HG03139 (cell line): ENCODE data around the gene KLC4.
"Not testable (repeated sequence)": the region's sequence is repeated elsewhere in the genome, so short reads cannot be mapped to it uniquely, and the experiment has no call there.

ENCODE experiments used
- ATAC-seq: cut with Tn5 transposase; IDR thresholded peaks from one replicate; pipeline ENCODE4 v1.9.1; 2021; ENCODE audit not compliant: unreplicated experiment

KLC4 gene

DNA sequence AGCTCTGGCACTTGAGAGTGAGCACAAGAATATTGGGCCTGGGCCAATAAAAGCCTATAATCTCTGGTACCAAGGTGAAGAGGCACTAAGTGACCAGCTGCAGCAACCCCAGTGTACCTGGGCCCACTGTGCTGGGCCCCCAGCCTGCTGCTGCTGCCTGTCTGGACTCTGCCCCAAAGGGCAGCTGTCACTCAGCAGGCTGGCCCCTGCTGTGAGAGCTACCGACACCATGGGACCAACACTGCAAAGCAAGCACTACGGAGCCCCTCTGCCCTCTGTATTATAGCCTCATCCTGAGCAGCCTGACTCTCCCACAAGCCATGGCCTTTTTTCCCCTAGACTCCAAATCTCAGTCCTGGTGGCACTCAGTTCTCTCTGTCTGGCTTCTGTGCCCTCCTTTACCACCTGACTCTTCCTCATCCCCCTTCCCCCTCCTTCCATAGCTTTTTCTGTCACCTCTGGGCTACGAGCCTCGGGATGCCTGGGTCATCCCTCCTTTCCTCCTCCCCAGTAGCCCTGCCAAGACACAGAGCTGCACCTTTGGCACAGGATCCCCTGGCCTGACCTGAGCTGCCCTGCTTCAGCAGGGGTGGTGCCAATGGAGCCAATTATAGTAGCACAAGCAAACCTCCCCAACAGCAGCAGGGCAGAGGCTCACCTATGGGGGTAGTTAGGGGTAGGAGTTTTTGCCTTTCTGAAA is 23.8 kb upstream of the KLC4 start:
- no peak for ATAC-seq

DNA sequence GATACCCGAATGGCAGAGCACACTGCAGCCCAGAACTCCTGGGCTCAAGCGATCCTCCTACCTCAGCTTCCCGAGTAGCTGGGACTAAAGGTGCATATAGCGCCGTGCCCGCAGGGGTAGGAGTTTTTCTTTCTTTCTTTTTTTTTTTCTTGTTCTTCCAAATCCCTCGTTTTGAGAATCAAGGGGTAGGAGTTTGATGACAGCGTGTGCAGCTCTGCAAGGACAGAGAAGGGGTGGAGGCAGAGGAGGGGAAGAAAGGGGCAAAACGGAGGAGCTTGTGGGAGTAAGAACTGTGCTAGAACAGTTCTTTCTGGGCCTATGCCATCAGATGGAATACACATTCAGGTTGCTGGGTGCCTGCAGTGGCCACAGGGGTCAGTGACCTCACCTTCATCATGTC is 22.7 kb upstream of the KLC4 start:
- ATAC-seq = no peak

DNA sequence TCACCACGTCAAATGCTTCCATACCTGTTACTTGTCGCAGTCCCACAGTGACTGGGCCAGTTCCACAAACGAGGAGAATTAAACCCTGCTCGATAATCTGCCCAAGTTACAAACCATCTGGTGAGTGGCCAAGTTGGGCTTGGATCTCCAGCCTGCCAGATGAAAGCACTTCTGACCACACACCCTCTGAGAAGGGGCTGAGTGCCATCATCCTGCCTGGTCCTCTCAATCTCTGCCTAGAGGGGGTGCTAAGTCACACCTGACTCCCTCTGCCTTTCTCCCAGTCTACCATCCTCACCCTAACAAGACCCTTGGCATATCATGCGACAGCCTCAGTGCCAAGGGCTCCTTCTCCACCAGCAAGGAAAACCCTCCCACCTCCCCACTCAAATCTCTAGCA is 22.2 kb upstream of the KLC4 start:
- no peak for ATAC-seq

GRCh38 chr6:43037706-43038105 is 21.7 kb upstream of the KLC4 start:
- ATAC-seq = no peak

DNA sequence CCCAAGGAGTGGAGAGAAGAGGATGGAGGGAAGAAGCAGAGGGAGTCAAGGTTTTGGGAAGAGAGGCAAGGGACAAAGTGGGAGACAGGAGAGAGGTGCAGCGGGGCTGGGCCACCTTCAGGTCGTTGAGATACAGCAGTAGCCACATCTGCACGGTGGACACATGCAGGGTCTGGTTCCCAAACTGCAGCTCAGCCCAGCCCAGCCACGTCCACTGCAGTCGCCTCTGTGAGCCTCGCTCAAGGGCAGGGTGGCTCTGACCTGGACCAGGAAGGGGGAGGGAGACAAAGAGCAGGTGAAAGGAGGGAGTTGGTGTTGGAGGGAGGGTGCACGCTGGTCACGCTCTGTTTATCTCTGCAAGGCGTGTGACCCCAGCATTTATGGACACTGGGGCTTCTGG is 20.7 kb upstream of the KLC4 start:
- ATAC-seq = no peak

GRCh38 chr6:43040542-43041257 is 18.7 kb upstream of the KLC4 start:
- no peak for ATAC-seq

DNA sequence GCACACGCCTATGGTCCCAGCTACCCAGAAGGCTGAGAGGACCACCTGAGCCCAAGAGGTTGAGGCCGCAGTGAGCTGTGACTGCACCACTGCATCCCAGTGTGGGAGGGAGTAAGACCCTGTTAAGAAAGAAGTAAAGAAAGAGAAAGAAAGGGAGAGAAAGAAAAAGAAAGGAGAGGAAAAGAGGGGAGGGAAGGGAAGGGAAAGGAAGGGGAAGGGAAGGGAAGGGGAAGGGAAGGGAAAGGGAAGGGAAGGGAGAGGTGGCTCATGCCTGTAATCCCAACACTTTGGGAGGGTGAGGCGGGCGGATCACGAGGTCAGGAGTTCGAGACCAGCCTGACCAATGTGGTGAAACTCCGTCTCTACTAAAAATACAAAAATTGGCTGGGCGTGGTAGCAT is 18.0 kb upstream of the KLC4 start:
- not testable (repeated sequence) for ATAC-seq

GRCh38 chr6:43043310-43043709 is 16.1 kb upstream of the KLC4 start:
- no peak for ATAC-seq

DNA sequence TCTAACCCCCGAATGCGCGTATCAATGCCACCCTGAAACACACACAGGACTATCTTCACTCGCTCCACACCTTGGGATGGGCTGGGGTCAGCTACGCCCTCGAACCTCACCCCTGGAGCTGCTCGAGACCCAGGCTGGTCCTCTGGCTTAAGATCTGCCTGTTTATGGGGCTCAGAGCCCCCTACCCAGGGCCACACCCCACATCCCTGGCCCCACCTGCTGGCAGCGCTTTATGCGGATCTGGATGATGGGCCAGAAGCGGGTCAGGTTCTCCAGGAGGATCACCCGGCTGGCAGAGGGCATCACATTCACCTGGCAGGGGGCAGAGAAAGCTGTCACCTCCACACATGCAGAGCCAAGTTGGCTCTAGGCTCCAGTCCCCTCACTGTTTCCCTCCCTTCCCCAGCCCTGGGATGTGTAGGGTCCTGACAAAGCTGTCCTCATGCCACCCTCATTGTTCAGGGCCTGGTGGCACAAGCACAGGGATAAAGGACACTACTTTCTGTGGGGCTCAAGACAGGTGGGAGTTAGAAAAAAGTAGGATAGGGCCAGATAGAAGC is 14.0 kb upstream of the KLC4 start:
- ATAC-seq = no peak

DNA sequence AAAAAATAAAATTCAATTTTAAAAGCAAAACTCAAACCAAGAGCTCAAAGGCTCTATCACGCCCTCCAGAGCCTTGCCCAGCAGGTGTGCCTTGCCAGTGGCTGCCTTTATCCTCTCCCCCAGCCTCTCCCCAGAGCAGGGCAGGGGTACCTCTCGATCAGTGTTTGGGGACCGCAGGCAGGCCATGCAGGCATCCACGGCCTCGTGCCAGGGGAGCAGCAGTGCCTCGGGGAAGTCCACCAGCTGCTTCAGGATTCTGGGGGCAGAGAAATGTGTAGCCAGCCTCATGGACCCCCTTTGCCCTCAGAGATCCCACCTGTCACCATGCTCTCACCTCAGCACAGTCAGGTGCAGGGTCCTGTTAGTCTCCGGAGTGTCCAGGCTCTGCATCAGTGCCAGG is 11.4 kb upstream of the KLC4 start:
- ATAC-seq = no peak

DNA sequence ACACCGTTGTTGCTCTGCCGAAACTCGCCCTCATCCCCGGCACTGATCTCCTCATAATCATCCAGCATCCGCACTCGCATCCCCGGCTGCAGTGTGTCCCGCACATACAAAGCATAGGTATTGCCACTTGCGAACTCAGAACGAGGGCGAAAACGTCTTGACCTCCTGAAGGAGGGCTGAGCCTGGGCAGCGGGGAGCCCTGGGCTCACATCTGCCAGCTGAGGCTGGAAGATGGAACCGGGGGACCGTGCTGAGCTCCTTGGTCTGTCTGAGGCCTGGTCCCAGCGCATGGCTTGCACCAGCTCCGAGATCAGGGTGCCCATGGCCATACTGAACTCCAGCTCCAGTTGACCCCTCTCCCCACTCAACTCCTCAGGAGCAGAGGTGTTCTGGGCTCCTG is 8.4 kb upstream of the KLC4 start:
- ATAC-seq = no peak

DNA sequence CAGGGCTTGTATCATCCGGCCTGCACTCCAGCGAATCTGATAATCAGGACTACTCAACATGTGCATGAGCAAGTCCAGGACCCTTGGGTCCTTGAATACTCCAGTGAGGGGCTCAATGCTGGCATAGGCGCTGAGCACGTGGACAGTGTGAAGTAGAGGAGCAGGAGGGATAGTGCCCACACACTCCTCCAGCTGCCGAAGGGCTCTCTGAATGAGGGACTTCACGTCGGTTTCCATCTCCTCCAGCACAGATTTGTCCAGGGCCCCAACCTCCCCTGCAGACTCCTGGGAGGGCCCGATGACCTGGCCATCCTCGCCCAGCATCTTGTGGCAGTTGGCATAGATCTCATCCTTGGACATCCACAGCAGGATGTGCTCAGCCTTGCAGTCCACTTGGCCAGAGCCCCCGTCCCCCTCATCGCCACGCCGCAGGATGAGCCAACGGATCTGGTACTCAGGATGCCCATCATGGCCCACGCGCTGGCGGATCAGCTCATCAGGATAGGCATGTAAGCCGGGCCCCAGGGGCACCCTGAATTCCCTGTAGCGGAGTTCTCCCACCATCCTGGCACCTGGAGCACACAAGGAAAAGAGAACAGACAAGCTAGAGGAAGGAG is 7.1 kb upstream of the KLC4 start:
- no peak for ATAC-seq

DNA sequence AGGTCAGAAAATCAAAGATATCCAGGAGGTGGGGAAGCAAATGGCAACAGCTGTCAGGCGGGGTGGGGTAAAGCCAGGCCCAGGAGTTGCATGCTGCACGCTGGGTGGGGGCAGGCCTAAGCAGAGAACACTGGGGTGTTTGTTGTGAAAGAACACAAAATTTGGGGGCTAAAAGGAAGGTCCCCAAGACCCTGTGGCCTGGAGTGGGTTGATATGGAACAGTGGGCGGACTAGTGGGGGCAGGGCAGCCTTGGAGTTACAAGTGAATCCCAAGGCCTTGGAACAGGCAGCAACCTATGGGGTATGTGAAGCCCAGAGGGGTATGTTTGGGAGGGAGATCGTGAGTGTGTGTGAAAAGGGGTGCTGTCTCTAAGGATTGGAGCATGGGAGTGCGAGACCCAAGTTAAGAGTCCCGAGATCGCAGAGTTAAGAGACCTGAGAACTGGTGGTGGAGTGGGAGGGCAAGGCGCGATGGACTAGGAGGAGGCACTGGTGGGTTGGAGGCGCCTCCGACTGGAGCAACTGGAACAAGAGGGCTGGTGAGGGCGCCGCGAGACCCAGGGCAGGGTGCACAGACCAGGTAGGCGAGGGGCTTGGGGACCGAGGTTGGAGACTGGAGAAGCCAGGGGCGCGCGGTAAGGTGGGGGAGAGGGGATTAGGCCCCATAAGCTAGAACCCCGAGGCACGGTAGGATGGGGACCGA is 6.4 kb upstream of the KLC4 start:
- no peak for ATAC-seq

DNA sequence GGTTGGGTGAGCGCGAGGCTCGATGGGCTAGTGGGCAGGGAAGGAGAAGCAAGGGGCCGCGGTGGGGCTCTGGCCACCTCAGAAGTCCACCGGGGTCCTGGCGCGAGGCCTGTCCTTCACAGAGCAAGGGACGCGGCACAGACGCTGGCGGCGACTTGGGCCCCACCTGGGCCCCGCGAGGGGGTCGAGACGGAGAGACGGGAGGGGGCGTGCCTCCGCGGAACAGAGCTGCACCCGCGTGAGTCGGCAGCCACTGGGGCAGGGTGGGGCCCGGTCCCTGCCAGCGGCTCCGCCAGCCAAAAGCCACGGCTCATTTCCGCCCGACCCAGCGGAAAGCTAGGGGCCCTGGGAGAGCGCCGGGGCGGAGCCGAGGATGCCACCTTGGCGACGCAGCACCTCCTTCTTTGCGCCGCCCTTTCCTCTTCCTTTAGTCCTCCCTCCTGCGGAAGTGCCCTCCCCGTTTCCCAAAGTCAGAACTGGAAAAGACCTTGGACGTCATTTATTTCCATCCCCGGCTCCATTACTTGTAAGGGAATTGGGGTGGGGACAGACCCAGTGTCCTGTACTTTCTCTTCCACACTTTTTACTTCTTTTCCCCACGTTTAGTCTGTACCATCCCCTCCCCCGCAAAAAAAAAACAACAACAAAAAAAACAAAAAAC is 5.8 kb upstream of the KLC4 start, which contains the start of gene CUL7:
Gene CUL7 (minus strand): TSS at position 307 of the 661 bp plus-strand sequence. CDS start 1,063 bp downstream, outside the sequence.
- ATAC-seq = peak; percentile 82

GRCh38 chr6:43054206-43054943 is 5.1 kb upstream of the KLC4 start:
- ATAC-seq = no peak

- no peak for ATAC-seq
These were observed 3.5 kb upstream of the KLC4 start for GRCh38 chr6:43055966-43056365.

- ATAC-seq = no peak
These were observed 900 bp upstream of the KLC4 start for GRCh38 chr6:43058531-43058930.

DNA sequence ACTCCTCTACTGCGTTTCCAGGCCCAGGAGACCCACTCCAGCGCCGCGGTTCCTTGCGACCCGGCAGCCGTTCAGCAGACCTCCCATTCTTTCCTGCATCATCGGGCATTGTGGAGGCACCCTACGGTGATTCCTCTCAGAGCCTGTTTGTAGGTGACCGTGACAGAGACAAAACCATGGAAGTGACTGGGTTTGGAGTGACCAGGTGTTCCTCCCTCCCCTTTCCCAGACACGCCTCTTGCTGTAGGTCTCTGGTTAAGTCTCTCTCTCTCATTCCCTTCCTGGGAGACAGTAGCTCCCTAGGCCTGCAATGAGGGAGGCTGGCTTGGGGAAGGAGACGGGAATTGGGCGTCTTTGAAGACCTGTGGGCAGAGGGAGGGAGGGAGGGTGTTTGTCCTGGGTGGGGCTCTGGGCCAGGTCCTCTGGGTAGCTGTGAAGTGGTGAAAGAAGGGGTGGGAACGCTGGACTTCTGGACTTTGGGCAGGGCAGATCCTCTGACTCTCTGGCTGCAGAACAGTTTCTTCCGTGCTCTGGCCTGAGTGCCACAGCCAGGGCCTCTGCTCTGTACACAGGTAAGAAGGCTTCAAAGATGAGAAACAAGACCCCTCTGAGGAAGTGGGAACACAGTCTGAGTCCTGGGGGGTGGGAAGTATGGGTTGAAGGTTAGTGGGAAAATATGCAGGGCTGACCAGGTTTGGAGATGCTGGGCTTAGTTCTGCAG is 763 bp downstream of the KLC4 start:
- no peak for ATAC-seq
